ENCODE measurements around the gene NOS1AP.

Gene NOS1AP

GRCh38 chr1:162214202-162214601 is 144.7 kb downstream of the NOS1AP start:
- no peaks in the 10 kb centered on the region for H3K27me3 ChIP-seq (ENCODE audit: control insufficient read depth, low read length)
- no peak overlapping the region for H3K4me3 ChIP-seq (ENCODE audit: low read length)
- H4K20me1 ChIP-seq (ENCODE audit: control insufficient read depth, insufficient read depth, low read depth, low read length) = 0 out of 2 replicates have a peak, but pooled peaks cover 3% of the 10 kb centered on the region
- no peak for TF ChIP-seq CTCF (IDR thresholded peaks at IDR 0.05; ENCODE audit: low read depth, low read length, poor library complexity, severe bottlenecking)
- no peaks in the 10 kb centered on the region for H3K9me3 ChIP-seq (ENCODE audit: control insufficient read depth, insufficient read depth, low read length)
- no peaks in the 10 kb centered on the region for H3K9me2 ChIP-seq (replicated peaks; ENCODE audit: control insufficient read depth, low read length)
- no peak overlapping the region for H3K27ac ChIP-seq (ENCODE audit: low read depth, low read length)
- no peaks in the 10 kb centered on the region for H3F3A ChIP-seq (ENCODE audit: control insufficient read depth, insufficient read depth)
- no peaks in the 10 kb centered on the region for H3K79me2 ChIP-seq (ENCODE audit: control insufficient read depth, low read length)
- no peaks in the 10 kb centered on the region for H3K36me3 ChIP-seq (ENCODE audit: control insufficient read depth, low read length)
- H3K4me1 ChIP-seq (ENCODE audit: control insufficient read depth, low read length) = no peaks in the 10 kb centered on the region
- no peak overlapping the region for H3K4me2 ChIP-seq (ENCODE audit: low read length)

- no peaks in the 10 kb centered on the region for H3K27me3 ChIP-seq (ENCODE audit: control insufficient read depth, low read length)
- H3K4me2 ChIP-seq (ENCODE audit: low read length) = no peak overlapping the region
- TF ChIP-seq EZH2phosphoT487 (IDR thresholded peaks at IDR 0.05; ENCODE audit: borderline replicate concordance, low read length) = no peak
- no peak for TF ChIP-seq CTCF (IDR thresholded peaks at IDR 0.05; ENCODE audit: low read depth, low read length, poor library complexity, severe bottlenecking)
- no peaks in the 10 kb centered on the region for H3F3A ChIP-seq (ENCODE audit: control insufficient read depth, insufficient read depth)
- no peaks in the 10 kb centered on the region for H3K9me2 ChIP-seq (replicated peaks; ENCODE audit: control insufficient read depth, low read length)
- no peaks in the 10 kb centered on the region for H3K4me1 ChIP-seq (ENCODE audit: control insufficient read depth, low read length)
- no peak overlapping the region for H3K27ac ChIP-seq (ENCODE audit: low read depth, low read length)
- H3K36me3 ChIP-seq (ENCODE audit: control insufficient read depth, low read length) = no peaks in the 10 kb centered on the region
- H3K4me3 ChIP-seq (ENCODE audit: low read length) = no peak overlapping the region
- H3K9me3 ChIP-seq (ENCODE audit: control insufficient read depth, insufficient read depth, low read length) = no peaks in the 10 kb centered on the region
- no peaks in the 10 kb centered on the region for H3K79me2 ChIP-seq (ENCODE audit: control insufficient read depth, low read length)
- H4K20me1 ChIP-seq (ENCODE audit: control insufficient read depth, insufficient read depth, low read depth, low read length) = 0 out of 2 replicates have a peak, but pooled peaks cover 3% of the 10 kb centered on the region
These were observed 146.4 kb downstream of the NOS1AP start for GRCh38 chr1:162215902-162216301.

- no peaks in the 10 kb centered on the region for H3K9me2 ChIP-seq (replicated peaks; ENCODE audit: control insufficient read depth, low read length)
These were observed 147.1 kb downstream of the NOS1AP start for GRCh38 chr1:162216604-162217003.

More at GRCh38 chr1:162216604-162217003, 147.1 kb downstream of the NOS1AP start:
- H3K79me2 ChIP-seq (ENCODE audit: control insufficient read depth, low read length) = no peaks in the 10 kb centered on the region
- no peaks in the 10 kb centered on the region for H3F3A ChIP-seq (ENCODE audit: control insufficient read depth, insufficient read depth)
- no peaks in the 10 kb centered on the region for H3K36me3 ChIP-seq (ENCODE audit: control insufficient read depth, low read length)
- no peaks in the 10 kb centered on the region for H4K20me1 ChIP-seq (ENCODE audit: control insufficient read depth, insufficient read depth, low read depth, low read length)
- H3K27ac ChIP-seq (ENCODE audit: low read depth, low read length) = no peak overlapping the region
- TF ChIP-seq CTCF (IDR thresholded peaks at IDR 0.05; ENCODE audit: low read depth, low read length, poor library complexity, severe bottlenecking) = no peak
- TF ChIP-seq EZH2phosphoT487 (IDR thresholded peaks at IDR 0.05; ENCODE audit: borderline replicate concordance, low read length) = no peak
- H3K27me3 ChIP-seq (ENCODE audit: control insufficient read depth, low read length) = no peaks in the 10 kb centered on the region
- no peaks in the 10 kb centered on the region for H3K4me1 ChIP-seq (ENCODE audit: control insufficient read depth, low read length)
- no peaks in the 10 kb centered on the region for H3K9me3 ChIP-seq (ENCODE audit: control insufficient read depth, insufficient read depth, low read length)
- no peak overlapping the region for H3K4me3 ChIP-seq (ENCODE audit: low read length)
- no peak overlapping the region for H3K4me2 ChIP-seq (ENCODE audit: low read length)

Data from DOHH2 (cell line).